Left forelimb (tissue), 1 donor: Measurements from ENCODE around the gene PTGDR2.

Experiments
- DNase-seq: peaks from one replicate; pipeline ENCODE4 v3.0.0-alpha.2; 2018; ENCODE audit warnings: low spot score

Gene PTGDR2

DNA sequence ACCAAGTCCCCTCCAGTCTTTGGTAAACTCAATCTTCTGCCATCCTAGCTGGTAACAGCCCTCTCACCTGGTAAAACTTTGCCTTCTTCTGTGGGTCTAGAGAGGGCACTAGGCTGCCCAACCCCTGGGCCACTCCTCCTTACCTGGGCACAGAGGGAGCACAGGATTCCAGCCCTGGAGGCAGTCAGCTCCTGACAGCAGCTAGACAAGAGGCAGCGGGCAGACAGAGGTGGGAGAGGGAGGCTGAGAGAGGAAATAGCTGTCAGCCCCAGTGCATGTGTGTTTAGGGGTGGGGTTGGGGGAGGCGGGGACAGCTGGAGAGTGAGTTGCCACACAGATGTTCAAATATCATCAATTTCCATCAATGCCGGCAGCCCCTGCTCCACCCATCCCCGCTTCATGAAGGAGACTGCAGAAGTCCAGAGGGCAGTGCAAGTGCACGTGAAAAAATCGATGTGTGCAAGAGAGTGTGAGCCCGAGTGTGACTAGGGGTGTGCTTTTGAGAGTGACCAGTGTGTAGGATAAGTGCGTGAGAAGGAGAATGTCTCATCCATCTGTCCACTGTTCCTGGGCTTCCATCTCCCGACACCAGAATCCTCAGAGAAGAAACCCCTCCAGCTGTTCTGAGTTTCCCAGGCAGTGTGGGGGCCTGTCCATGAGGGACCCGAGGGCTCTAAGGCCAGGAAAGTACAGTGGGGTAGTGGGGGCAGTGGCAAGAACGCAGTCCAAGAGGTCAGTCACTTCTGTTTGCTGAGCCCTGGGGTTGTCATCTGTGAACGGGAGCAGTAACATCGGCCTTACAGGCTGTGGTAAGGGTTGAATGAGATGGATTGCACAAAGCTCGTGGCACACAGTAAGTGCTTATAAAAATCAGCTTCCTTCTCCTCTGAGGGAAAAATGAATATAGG lies at the start of gene PTGDR2:
Gene PTGDR2 (minus strand): TSS at position 225 of the 908 bp plus-strand sequence. CDS start 2,228 bp downstream, outside the sequence.
- no peak for DNase-seq

DNA sequence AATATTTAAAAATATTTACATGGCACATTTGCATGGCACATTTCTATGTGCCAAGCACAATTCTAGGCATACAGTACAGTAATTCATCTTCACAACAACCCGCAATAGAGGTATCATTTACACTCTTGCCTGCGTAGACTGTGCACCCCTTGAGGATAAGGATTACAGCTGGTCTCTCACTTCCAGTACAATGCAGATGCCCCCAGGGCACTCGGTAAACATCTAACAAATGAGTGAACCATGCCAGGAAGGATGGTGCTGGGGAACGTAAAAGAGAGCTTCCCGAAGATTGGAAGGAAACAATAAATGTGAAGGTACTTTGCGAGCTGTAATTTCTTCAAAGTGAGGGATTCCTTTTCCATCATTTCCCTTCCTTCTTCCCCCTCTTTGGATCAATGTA lies 49.3 kb upstream of the PTGDR2 start:
- no peak for DNase-seq

- DNase-seq = peak; percentile 36
Measured at GRCh38 chr11:60902625-60903024, 46.9 kb upstream of the PTGDR2 start.

- no peak for DNase-seq
Measured at GRCh38 chr11:60900673-60901404, 45.1 kb upstream of the PTGDR2 start.

- DNase-seq = no peak
Measured at GRCh38 chr11:60899977-60900376, 44.2 kb upstream of the PTGDR2 start.

- DNase-seq = peak; percentile 60
Measured at GRCh38 chr11:60899046-60899936, 43.5 kb upstream of the PTGDR2 start.

- DNase-seq = peak; percentile 9
Measured at GRCh38 chr11:60897496-60897895, 41.7 kb upstream of the PTGDR2 start.

DNA sequence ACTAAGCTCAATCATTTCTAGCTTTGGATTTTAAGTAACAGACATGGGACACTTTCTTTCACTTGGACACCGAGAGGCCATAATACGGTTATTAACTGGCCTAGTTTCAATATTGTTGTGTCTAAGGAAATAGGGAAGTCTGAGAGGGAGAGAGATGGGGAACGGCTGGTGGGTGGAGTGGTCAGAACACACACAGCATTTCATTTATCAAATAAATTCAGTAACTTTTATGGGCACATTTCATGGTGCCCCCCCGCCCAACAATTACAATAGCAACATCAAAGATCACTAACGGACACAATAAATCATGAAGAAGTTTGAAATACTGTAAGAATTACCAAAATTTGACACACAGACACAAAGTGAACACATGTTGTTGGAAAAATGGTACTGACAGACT lies 39.9 kb upstream of the PTGDR2 start:
- DNase-seq = peak; percentile 5

- no peak for DNase-seq
Measured at GRCh38 chr11:60891103-60891741, 35.5 kb upstream of the PTGDR2 start.

DNA sequence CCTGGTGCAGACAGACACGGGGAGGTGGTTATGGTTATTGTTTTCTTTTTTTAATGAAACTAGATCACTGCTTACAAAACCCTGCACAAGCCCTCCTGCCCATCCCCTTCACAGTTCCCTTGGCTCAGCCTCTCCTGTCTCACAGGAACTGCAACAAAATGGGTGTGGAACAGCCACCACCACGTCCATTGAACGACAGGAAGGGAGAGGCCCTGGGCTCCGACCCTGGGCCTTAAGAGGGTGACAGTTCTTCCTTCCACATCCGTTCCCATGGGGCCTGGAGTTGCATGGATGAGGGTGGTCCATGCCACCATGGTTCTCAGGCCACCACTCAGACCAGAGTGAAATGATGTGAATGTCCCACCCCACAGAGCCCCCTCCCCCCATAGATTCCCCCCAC lies 34.9 kb upstream of the PTGDR2 start:
- DNase-seq = no peak

DNA sequence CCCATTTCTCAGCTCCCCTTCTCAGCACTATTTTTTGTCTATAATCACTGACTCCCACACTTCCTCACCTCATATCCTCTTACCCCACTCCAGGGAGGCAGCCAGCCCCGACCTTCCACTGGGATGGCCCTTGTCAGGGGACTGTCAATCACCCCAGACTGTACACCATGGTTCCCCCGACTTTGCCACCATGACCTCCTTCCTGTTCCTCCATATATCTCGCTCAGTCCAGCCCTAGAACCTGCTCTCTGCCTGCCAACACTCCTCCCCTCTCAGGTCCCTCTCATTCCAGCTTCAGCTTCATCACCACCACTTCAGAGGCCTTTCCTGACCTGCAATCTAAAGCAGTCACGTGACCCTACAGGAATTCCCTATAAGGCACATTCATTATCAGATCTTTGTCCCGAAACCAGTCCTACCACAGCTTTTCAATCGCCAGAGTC lies 34.1 kb upstream of the PTGDR2 start:
- no peak for DNase-seq

DNA sequence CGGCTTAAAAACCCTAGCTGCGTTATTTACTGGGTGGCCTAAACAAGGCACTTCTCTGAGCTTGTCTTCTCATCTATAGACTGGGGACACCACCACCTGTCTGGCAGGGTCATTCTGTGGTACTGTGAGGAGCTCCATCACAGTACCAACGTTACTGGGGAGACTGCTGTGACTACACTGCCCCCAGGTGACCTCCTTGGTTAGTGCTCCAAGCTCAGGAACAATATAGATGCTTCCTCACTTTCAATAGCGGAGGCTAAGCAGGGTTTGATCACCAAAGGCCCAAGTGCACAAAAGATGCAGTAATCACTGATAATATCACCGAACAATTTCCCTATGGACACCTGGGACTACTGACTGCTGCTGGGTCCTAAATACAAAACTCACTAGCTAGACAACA lies 31.8 kb upstream of the PTGDR2 start:
- peak; percentile 60 for DNase-seq

- peak; percentile 51 for DNase-seq
Measured at GRCh38 chr11:60880643-60881282, 25.0 kb upstream of the PTGDR2 start.

GRCh38 chr11:60879971-60880588 lies 24.3 kb upstream of the PTGDR2 start:
- DNase-seq = peak; percentile 55

DNA sequence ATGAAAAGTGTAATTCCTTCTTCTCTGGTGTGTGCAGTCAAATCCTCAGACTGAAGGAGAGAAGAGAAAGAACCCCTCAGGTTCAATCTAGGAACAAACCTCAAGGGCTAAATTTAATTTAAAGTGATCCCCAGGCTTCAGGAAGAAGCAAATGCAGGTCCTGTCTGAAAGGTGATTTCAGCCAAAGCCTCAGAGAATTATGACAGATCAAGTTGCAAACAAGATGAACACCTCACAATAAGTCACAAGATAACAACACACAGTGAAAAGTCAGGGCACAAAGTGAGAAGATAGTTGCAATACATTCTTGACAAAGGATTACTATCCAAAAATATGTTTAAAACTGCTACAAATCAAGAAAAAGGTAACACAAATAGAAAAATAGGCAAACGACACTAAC lies 23.4 kb upstream of the PTGDR2 start:
- DNase-seq = no peak

GRCh38 chr11:60878245-60879101 lies 22.7 kb upstream of the PTGDR2 start:
- DNase-seq = peak; percentile 44

GRCh38 chr11:60876168-60876485 lies 20.4 kb upstream of the PTGDR2 start:
- peak; percentile 38 for DNase-seq

GRCh38 chr11:60875366-60876167 lies 19.8 kb upstream of the PTGDR2 start:
- DNase-seq = peak; percentile 42
